ENCODE data around the gene MRPL24.

DNA sequence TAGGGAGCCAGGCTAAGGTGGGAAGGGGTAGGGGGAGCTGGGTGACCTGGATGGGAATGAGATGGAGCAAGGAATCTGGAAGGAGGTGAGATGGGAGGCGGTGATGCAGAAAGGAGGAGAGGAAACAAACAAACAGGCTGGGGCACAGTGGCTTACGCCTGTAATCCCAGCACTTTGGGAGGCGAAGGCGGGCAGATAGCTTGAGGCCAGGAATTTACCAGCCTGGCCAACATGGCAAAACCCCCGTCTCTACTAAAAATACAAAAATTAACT is 46.3 kb downstream of the MRPL24 start:
- TF ChIP-seq ARNT (IDR thresholded peaks at IDR 0.05) (no peak), L3MBTL2 (conservative IDR thresholded peaks at IDR 0.05) (no peak), FOXK2 (IDR thresholded peaks at IDR 0.05) (no peak), TARDBP (IDR thresholded peaks at IDR 0.05) (no peak), SP1 (IDR thresholded peaks at IDR 0.05) (no peak), ZNF384 (IDR thresholded peaks at IDR 0.05) (no peak), SUZ12 (IDR thresholded peaks at IDR 0.05) (no peak), BHLHE40 (IDR thresholded peaks at IDR 0.05; ENCODE audit: borderline replicate concordance) (no peak), FOXM1 (IDR thresholded peaks at IDR 0.05; ENCODE audit: borderline replicate concordance) (no peak), FOXA1 (IDR thresholded peaks at IDR 0.05) (no peak), NFRKB (IDR thresholded peaks at IDR 0.05) (no peak), ELF4 (IDR thresholded peaks at IDR 0.05) (no peak)
